Activated naive CD4-positive, alpha-beta T cell treated with Interleukin-2 at 50 U/mL for 16 hours (primary cell): Measurements from ENCODE around the gene GTF2F1.
"Not testable (repeated sequence)": the region's sequence is repeated elsewhere in the genome, so short reads cannot be mapped to it uniquely, and the experiment has no call there.

ENCODE experiments used
- DNase-seq: peaks from one replicate; pipeline ENCODE4 v3.0.0-alpha.2; 2020

Gene GTF2F1

GRCh38 chr19:6417713-6418561 is 25.0 kb upstream of the GTF2F1 start:
- DNase-seq = no peak

GRCh38 chr19:6416658-6417405 is 23.9 kb upstream of the GTF2F1 start:
- DNase-seq = no peak

GRCh38 chr19:6415591-6416190 is 22.7 kb upstream of the GTF2F1 start:
- DNase-seq = no peak

GRCh38 chr19:6414793-6415590 is 22.0 kb upstream of the GTF2F1 start:
- no peak for DNase-seq

- DNase-seq = no peak
Observed at GRCh38 chr19:6413721-6414643, 21.0 kb upstream of the GTF2F1 start.

- no peak for DNase-seq
Observed at GRCh38 chr19:6413291-6413690, 20.3 kb upstream of the GTF2F1 start.

- DNase-seq = peak; percentile 50
Observed at GRCh38 chr19:6412447-6413091, 19.6 kb upstream of the GTF2F1 start.

- no peak for DNase-seq
Observed at GRCh38 chr19:6412061-6412446, 19.1 kb upstream of the GTF2F1 start.

- DNase-seq = no peak
Observed at GRCh38 chr19:6409346-6409745, 16.4 kb upstream of the GTF2F1 start.

GRCh38 chr19:6406401-6406800 is 13.4 kb upstream of the GTF2F1 start:
- no peak for DNase-seq

- DNase-seq = no peak
Observed at GRCh38 chr19:6402837-6403608, 10.1 kb upstream of the GTF2F1 start.

- no peak for DNase-seq
Observed at GRCh38 chr19:6402058-6402457, 9.1 kb upstream of the GTF2F1 start.

- not testable (repeated sequence) for DNase-seq
Observed at GRCh38 chr19:6400062-6400944, 7.3 kb upstream of the GTF2F1 start.

GRCh38 chr19:6396305-6396704 is 3.3 kb upstream of the GTF2F1 start:
- no peak for DNase-seq

- no peak for DNase-seq
Observed at GRCh38 chr19:6394831-6395230, 1.9 kb upstream of the GTF2F1 start.

GRCh38 chr19:6393983-6394412 is 1.0 kb upstream of the GTF2F1 start:
- DNase-seq = peak; percentile 71

- no peak for DNase-seq
Observed at GRCh38 chr19:6392221-6393073, 517 bp downstream of the GTF2F1 start.

- no peak for DNase-seq
Observed at GRCh38 chr19:6387372-6387771, 5.6 kb downstream of the GTF2F1 start.
